HCT116 (cell line): ENCODE data around the gene DYNC1LI1. TPM values are rescaled to one million over a fixed set of nuclear protein-coding genes. Genes with fewer than 3 reads are reported as not detected.

Experiments used
- ATAC-seq: fragments of 200-7000 bp; cut with Tn5 transposase; 2 replicates; pipeline ENCODE4 v1.9.1; 2020; ENCODE audit warnings: mild to moderate bottlenecking, moderate library complexity
- BruUV-seq: library from RNA; stranded (reverse); fragments of 400-500 nt; replicated peaks from 2 replicates; lab custom pipeline; 2021; lab: Mats Ljungman, UMichigan
- CTCF ChIA-PET: fragments of 300-600 bp; sonication (Branson Sonifier 250); formaldehyde crosslinking; loops from one replicate; lab custom pipeline; 2021; ENCODE audit warnings: antibody characterized with exemption; lab: Charles Lee
- POLR2A ChIA-PET: fragments of 300-600, 350-600 bp; sonication (Branson Sonifier 250); formaldehyde crosslinking; loops from one replicate; lab custom pipeline; 2021; ENCODE audit warnings: antibody characterized with exemption; lab: Charles Lee
- RAD21 ChIA-PET, 2 experiments: fragments of 300-600 bp; sonication (Branson Sonifier 250); formaldehyde crosslinking; loops; one replicate each; lab custom pipeline; 2023; ENCODE audit warnings: low total read pairs in 2 of 2; ENCODE audit not compliant: uncharacterized antibody in 2 of 2, unreplicated experiment in 2 of 2, low non-redundant PET in 1 of 2; lab: Charles Lee
- DNase-seq: peaks from one replicate; pipeline ENCODE4 v3.0.0-alpha.2; 2010; ENCODE audit warnings: low read depth, low spot score
- H2AFZ ChIP-seq: fragments of 200-600 bp; shearing (Covaris generic), sonication (generic); 2 replicates; pipeline ENCODE4 v1.6.1; 2017; ENCODE audit warnings: low read depth, mixed run types, mixed read lengths, antibody characterized with exemption, low read length; ENCODE audit not compliant: poor library complexity, severe bottlenecking
- H3K27ac ChIP-seq: 2 replicates; pipeline ENCODE4 v1.5.1; 2012; ENCODE audit warnings: low read depth, low read length
- H3K27me3 ChIP-seq: fragments of 200-600 bp; sonication (generic); 2 replicates; pipeline ENCODE4 v1.6.1; 2016; ENCODE audit warnings: mixed run types, low read length, mixed read lengths; ENCODE audit not compliant: insufficient read depth
- H3K36me3 ChIP-seq, 2 experiments: fragments of 200-500 bp in 1 of 2; fragments of 200-600 bp in 1 of 2; sonication (Bioruptor generic) in 1 of 2; sonication (generic) in 1 of 2; 2 replicates each; pipeline versions ENCODE4 v1.5.1 to v1.6.1; 2014 to 2016; ENCODE audit warnings: low read length in 2 of 2, inconsistent platforms in 1 of 2, mixed read lengths in 1 of 2, mixed run types in 1 of 2; ENCODE audit not compliant: insufficient read depth in 2 of 2, control insufficient read depth in 1 of 2
- H3K4me1 ChIP-seq, 2 experiments: fragments of 200-600 bp in 1 of 2; sonication (generic) in 1 of 2; 2 replicates each; pipeline versions ENCODE4 v1.5.1 to v1.6.1; 2012 to 2017; ENCODE audit warnings: low read length in 2 of 2, inconsistent platforms in 1 of 2, mild to moderate bottlenecking in 1 of 2, mixed read lengths in 1 of 2, mixed run types in 1 of 2, moderate library complexity in 1 of 2; ENCODE audit not compliant: insufficient read depth in 2 of 2, control insufficient read depth in 1 of 2
- H3K4me2 ChIP-seq: fragments of 200-600 bp; sonication (generic); 2 replicates; pipeline ENCODE4 v1.6.1; 2017; ENCODE audit warnings: mixed run types, low read length, mixed read lengths
- H3K4me3 ChIP-seq, 2 experiments: fragments of 200-600 bp in 1 of 2; sonication (generic) in 1 of 2; replicated peaks in 1 of 2; 2 replicates each; pipeline ENCODE4 v1.5.1; 2011 to 2016; ENCODE audit warnings: low read length in 2 of 2, control low read depth in 1 of 2, low read depth in 1 of 2, mild to moderate bottlenecking in 1 of 2, mixed read lengths in 1 of 2, mixed run types in 1 of 2
- H3K79me2 ChIP-seq: fragments of 200-600 bp; sonication (generic); 2 replicates; pipeline ENCODE4 v1.6.1; 2017; ENCODE audit warnings: mild to moderate bottlenecking, mixed run types, low read length, moderate library complexity, mixed read lengths; ENCODE audit not compliant: insufficient read depth
- H3K9ac ChIP-seq: fragments of 200-600 bp; sonication (generic); 2 replicates; pipeline ENCODE4 v1.6.1; 2016; ENCODE audit warnings: low read length, mixed read lengths
- H3K9me2 ChIP-seq: fragments of 200-600 bp; sonication (generic), shearing (Covaris generic); 2 replicates; pipeline ENCODE4 v1.6.1; 2017; ENCODE audit warnings: mixed run types, mild to moderate bottlenecking, moderate library complexity; ENCODE audit not compliant: insufficient read depth
- H3K9me3 ChIP-seq, 2 experiments: fragments of 200-500 bp in 1 of 2; fragments of 200-600 bp in 1 of 2; sonication (Bioruptor generic) in 1 of 2; sonication (generic) in 1 of 2; 2 replicates each; pipeline ENCODE4 v1.6.1; 2014 to 2017; ENCODE audit warnings: low read length in 2 of 2, mixed read lengths in 2 of 2, inconsistent platforms in 1 of 2, low read depth in 1 of 2, mild to moderate bottlenecking in 1 of 2, mixed run types in 1 of 2, moderate library complexity in 1 of 2; ENCODE audit not compliant: control insufficient read depth in 1 of 2, insufficient read depth in 1 of 2
- H4K20me1 ChIP-seq: fragments of 200-600 bp; sonication (generic), shearing (Covaris generic); 2 replicates; pipeline ENCODE4 v1.6.1; 2017; ENCODE audit warnings: mixed run types, mild to moderate bottlenecking, moderate library complexity; ENCODE audit not compliant: insufficient read depth
- ATF3 ChIP-seq: IDR thresholded peaks from 2 replicates; pipeline ENCODE4 v1.6.1; 2012
- CBX3 ChIP-seq: IDR thresholded peaks from 2 replicates; pipeline ENCODE4 v1.6.1; 2012; ENCODE audit warnings: low read depth
- EGR1 ChIP-seq: IDR thresholded peaks from 2 replicates; pipeline ENCODE4 v1.6.1; 2012; ENCODE audit warnings: low read depth
- ELF1 ChIP-seq: IDR thresholded peaks from 2 replicates; pipeline ENCODE4 v1.6.1; 2012; ENCODE audit warnings: low read depth, borderline replicate concordance
- EZH2 ChIP-seq: fragments of 200-600 bp; sonication (generic); IDR thresholded peaks from 2 replicates; pipeline ENCODE4 v1.6.1; 2017; ENCODE audit warnings: antibody characterized with exemption, mixed run types
- FOSL1 ChIP-seq: IDR thresholded peaks from 2 replicates; pipeline ENCODE4 v1.6.1; 2012; ENCODE audit warnings: low read depth
- JUND ChIP-seq: IDR thresholded peaks from 2 replicates; pipeline ENCODE4 v1.6.1; 2012
- MAX ChIP-seq: IDR thresholded peaks from 2 replicates; pipeline ENCODE4 v1.6.1; 2012
- POLR2A ChIP-seq: IDR thresholded peaks from 2 replicates; pipeline ENCODE4 v1.7.0; 2011; ENCODE audit warnings: borderline replicate concordance; ENCODE audit not compliant: insufficient read depth, insufficient read length; ENCODE audit errors: extremely low read depth
- POLR2AphosphoS5 ChIP-seq: IDR thresholded peaks from 2 replicates; pipeline ENCODE4 v1.6.1; 2011; ENCODE audit warnings: mild to moderate bottlenecking, low read depth, low read length, moderate library complexity
- RAD21 ChIP-seq: IDR thresholded peaks from 2 replicates; pipeline ENCODE4 v1.6.1; 2012; ENCODE audit warnings: low read depth, mild to moderate bottlenecking
- REST ChIP-seq: IDR thresholded peaks from 2 replicates; pipeline ENCODE4 v1.6.1; 2012; ENCODE audit warnings: low read depth
- SIN3A ChIP-seq: IDR thresholded peaks from 2 replicates; pipeline ENCODE4 v1.6.1; 2012; ENCODE audit warnings: low read depth
- SP1 ChIP-seq: IDR thresholded peaks from 2 replicates; pipeline ENCODE4 v1.6.1; 2012; ENCODE audit warnings: low read depth
- SRF ChIP-seq: IDR thresholded peaks from 2 replicates; pipeline ENCODE4 v1.6.1; 2012; ENCODE audit warnings: low read depth
- TCF7L2 ChIP-seq: IDR thresholded peaks from 2 replicates; pipeline ENCODE4 v1.7.0; 2011; ENCODE audit warnings: borderline replicate concordance, inconsistent platforms; ENCODE audit not compliant: insufficient read depth, insufficient read length; ENCODE audit errors: extremely low read depth
- YY1 ChIP-seq: IDR thresholded peaks from 2 replicates; pipeline ENCODE4 v1.6.1; 2011; ENCODE audit warnings: low read length, low read depth, moderate library complexity, mild to moderate bottlenecking; ENCODE audit not compliant: insufficient replicate concordance; ENCODE audit errors: extremely low read depth
- ZNF274 ChIP-seq: fragments of 200-500 bp; sonication (Bioruptor generic); IDR thresholded peaks from 2 replicates; pipeline ENCODE4 v1.6.1; 2014; ENCODE audit warnings: mild to moderate bottlenecking, low read depth, low read length, inconsistent platforms
- intact Hi-C: fragments of 100-400 bp; cut with micrococcal nuclease; formaldehyde crosslinking; loops from 2 replicates; pipeline ENCODE4 v1.10.0; 2022
- total RNA-seq: library from RNA; stranded (reverse); gene quantifications from one replicate; pipeline ENCODE4 v1.2.1, GENCODE V29; 2021; ENCODE audit not compliant: unreplicated experiment
- TF ChIP-seq, protein P1 (sequence below), 3 experiments: fragments of 200-600 bp in 1 of 3; sonication (generic) in 1 of 3; IDR thresholded peaks in 2 of 3; conservative IDR thresholded peaks in 1 of 3; 2 replicates each; pipeline ENCODE4 v1.5.1; 2012 to 2017; ENCODE audit warnings: low read depth in 2 of 3, low read length in 2 of 3, antibody characterized with exemption in 1 of 3, borderline replicate concordance in 1 of 3, control low read depth in 1 of 3, mild to moderate bottlenecking in 1 of 3, mixed read lengths in 1 of 3, mixed run types in 1 of 3, moderate library complexity in 1 of 3; ENCODE audit not compliant: insufficient read depth in 1 of 3

The DYNC1LI1 gene
- total RNA-seq, 1 experiment from 2014 or later: 39.4 TPM

DNA sequence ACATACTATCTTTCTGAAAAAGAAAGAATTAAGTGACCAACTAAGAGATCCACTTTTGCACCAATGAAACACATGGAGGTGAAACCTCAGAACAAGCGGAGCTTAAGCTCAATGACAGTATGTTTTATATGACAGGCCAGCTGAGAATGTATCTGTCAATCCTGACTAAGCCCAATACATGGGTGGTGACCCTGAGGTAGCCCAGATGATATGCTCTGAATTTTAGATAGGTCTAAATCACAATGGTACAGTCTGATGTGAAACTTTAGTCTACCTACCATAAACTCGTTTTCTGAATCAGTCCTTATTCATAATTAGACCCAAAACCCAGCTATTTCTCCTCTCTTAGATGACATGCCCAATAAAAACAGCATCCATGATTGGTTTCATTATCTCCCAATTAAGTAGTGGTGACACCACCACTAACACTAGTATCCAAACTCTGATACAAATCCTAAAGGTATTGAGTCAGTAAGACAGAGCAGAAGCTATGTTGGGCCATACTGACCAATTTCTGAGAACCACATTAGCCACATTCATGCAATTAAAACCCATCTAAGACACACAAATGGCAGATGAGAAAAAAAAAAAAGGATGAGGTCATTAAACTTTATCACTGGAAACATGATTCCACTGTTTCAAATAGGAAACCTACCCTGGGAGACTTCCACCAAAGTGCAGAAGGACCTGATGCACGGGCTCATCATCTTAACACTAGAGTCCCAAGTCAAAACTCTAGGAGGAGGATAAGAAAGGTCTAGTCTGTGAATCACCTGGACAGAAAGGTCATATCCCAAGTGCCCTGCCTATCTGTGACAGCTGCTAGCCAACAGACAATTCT is 88.6 kb downstream of the DYNC1LI1 start (continued):
- TF ChIP-seq SP1 (no peak), JUND (no peak)

DNA sequence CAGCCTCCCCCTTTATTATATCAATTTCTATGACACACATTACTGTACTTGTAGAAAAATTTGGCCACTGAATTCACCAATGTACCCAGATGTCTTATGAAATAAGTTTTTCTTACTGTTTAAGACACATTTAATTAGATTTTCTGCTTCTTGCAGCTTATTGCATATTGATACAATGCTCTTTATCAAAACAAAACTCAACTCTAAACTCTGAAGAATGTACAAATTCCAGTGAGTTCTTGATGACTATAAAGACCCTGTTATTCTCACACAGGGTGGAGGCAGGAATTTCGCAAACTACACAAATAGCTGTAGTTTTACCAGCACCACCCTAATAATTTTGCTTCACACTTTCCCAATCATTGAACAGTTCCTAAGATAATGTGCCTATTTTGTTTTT is 90.1 kb downstream of the DYNC1LI1 start:
- Histone ChIP-seq H3K36me3 (peaks cover 2 to 3% of the 10 kb centered on the region in 2 experiments; a peak in 1 of 4 replicates), H3K4me1 (no peaks in the 10 kb centered on the region), H3K79me2 (peaks cover 3% of the 10 kb centered on the region; the same call in 1 of the 2 replicates), H3K4me3 (no peak overlapping the region), H3K27ac (no peak overlapping the region), H2AFZ (no peak overlapping the region), H3K9me3 (no peaks in the 10 kb centered on the region), H3K9me2 (no peaks in the 10 kb centered on the region), H3K27me3 (no peaks in the 10 kb centered on the region), H3K4me2 (no peak overlapping the region), H4K20me1 (no peaks in the 10 kb centered on the region), H3K9ac (no peak overlapping the region)
- ChIA-PET RAD21 (no interaction called here), POLR2A (no interaction called here), CTCF (interaction anchor here (0.8 to 1.0 kb wide), 2 partner anchors 13 to 105 kb away, joined by 3 read pairs; no protein-coding TSS in a partner anchor)
- no peak for ATAC-seq
- intact Hi-C loops: no loop called here
- DNase-seq: no peak
- no TSS peak for BruUV-seq
- no peak for TF ChIP-seq SRF
- no peak for TF ChIP-seq REST
- TF ChIP-seq MAX: no peak
- TF ChIP-seq ATF3: no peak
- no peak for TF ChIP-seq YY1
- no peak for TF ChIP-seq EGR1
- TF ChIP-seq TCF7L2: no peak
- TF ChIP-seq, protein P1, sequence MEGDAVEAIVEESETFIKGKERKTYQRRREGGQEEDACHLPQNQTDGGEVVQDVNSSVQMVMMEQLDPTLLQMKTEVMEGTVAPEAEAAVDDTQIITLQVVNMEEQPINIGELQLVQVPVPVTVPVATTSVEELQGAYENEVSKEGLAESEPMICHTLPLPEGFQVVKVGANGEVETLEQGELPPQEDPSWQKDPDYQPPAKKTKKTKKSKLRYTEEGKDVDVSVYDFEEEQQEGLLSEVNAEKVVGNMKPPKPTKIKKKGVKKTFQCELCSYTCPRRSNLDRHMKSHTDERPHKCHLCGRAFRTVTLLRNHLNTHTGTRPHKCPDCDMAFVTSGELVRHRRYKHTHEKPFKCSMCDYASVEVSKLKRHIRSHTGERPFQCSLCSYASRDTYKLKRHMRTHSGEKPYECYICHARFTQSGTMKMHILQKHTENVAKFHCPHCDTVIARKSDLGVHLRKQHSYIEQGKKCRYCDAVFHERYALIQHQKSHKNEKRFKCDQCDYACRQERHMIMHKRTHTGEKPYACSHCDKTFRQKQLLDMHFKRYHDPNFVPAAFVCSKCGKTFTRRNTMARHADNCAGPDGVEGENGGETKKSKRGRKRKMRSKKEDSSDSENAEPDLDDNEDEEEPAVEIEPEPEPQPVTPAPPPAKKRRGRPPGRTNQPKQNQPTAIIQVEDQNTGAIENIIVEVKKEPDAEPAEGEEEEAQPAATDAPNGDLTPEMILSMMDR (IDR thresholded peaks at IDR 0.05 in 2 of 3, conservative IDR thresholded peaks at IDR 0.05 in 1 of 3; ENCODE audit: borderline replicate concordance in 1 of 3, insufficient read depth in 1 of 3, low read depth in 2 of 3, low read length in 2 of 3): no peak
- no peak for TF ChIP-seq SIN3A
- TF ChIP-seq CBX3: no peak
- no peak for TF ChIP-seq EZH2
- TF ChIP-seq POLR2A: no peak
- no peak for TF ChIP-seq FOSL1
- no peak for TF ChIP-seq ZNF274
- no peak for TF ChIP-seq JUND
- TF ChIP-seq RAD21: no peak
- no peak for TF ChIP-seq SP1
- TF ChIP-seq ELF1: no peak
- TF ChIP-seq POLR2AphosphoS5: no peak
